Measurements from ENCODE around the gene STX1B. TPM values are rescaled to one million over a fixed set of nuclear protein-coding genes. Genes with fewer than 3 reads are reported as not detected.

Gene STX1B
- total and polyA plus RNA-seq, 9 donors = 0.34 to 1.5 (median 0.94) TPM

- no peaks in the 10 kb centered on the region for H3K9me3 ChIP-seq
- H3K27ac ChIP-seq = peak within 1 kb of the TSS; percentile 69 to 87
- no peaks in the 10 kb centered on the region for H3K27me3 ChIP-seq
- 0 to 1% (median 0%) methylated on average over 48 to 70 of the region's 70 CpGs for WGBS, 3 donors
- H3K4me3 ChIP-seq = peak within 1 kb of the TSS; percentile 88
- H3K36me3 ChIP-seq = no peaks in the 10 kb centered on the region
- H3K4me1 ChIP-seq (ENCODE audit: insufficient read depth) = peaks cover 10% of the 10 kb centered on the region
- TF ChIP-seq EP300 (IDR thresholded peaks at IDR 0.05) (no peak), CTCF (IDR thresholded peaks at IDR 0.05) (no peak), POLR2A (IDR thresholded peaks at IDR 0.05) (no peak)
- intact Hi-C loops (cut with DNase I) = loop anchor here in 1 of 4 donors (2.0 kb wide), 1 partner anchor 26 kb away; the partner anchor contains the start of gene FBXL19
- DNase-seq = peak; percentile 78 to 84 (median 80)
These were observed 61.5 kb downstream of the STX1B start, which contains the start of gene ORAI3 for GRCh38 chr16:30948667-30949649. Gene ORAI3 (plus strand): TSS chr16:30949068. CDS start chr16:30949290, 222 bp downstream.

GRCh38 chr16:30947859-30948666 lies 62.4 kb downstream of the STX1B start:
- intact Hi-C loops (cut with DNase I) = loop anchor here in 1 of 4 donors (2.0 kb wide), 1 partner anchor 25 kb away; the partner anchor contains the start of gene FBXL19
- peak overlapping the region; percentile 69 to 87 for H3K27ac ChIP-seq
- DNase-seq = peak; percentile 94 to 98 (median 96)
- peaks cover 8% of the 10 kb centered on the region for H3K4me1 ChIP-seq (ENCODE audit: insufficient read depth)
- no peak for TF ChIP-seq EP300 (IDR thresholded peaks at IDR 0.05)
- no peak for TF ChIP-seq POLR2A (IDR thresholded peaks at IDR 0.05)
- peak in 1 of 3 donors; percentile 11 for TF ChIP-seq CTCF (IDR thresholded peaks at IDR 0.05)
- H3K36me3 ChIP-seq = no peaks in the 10 kb centered on the region
- H3K27me3 ChIP-seq = no peaks in the 10 kb centered on the region
- H3K4me3 ChIP-seq = peak overlapping the region; percentile 88
- WGBS, 3 donors = 9 to 14% (median 10%) methylated on average over 41 to 44 of the region's 44 CpGs
- no peaks in the 10 kb centered on the region for H3K9me3 ChIP-seq

DNA sequence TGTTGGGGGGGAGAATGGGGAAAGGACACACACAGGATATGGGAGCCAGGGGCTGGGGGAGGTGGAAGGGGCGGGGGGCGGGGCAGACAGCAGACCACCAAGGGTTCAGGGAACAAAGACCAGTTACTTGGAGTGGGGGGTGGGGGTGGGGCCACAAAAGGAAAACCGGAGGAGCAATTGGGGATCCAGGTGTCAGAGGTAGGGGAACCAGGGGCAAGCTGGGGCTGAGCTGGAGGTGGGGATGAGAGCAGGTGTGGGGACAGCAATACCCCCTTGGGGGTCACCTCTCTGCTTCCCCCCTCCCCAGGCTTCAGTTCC lies 62.9 kb downstream of the STX1B start:
- Histone ChIP-seq H3K27me3 (no peaks in the 10 kb centered on the region), H3K9me3 (no peaks in the 10 kb centered on the region), H3K27ac (peak overlapping the region; percentile 34 to 87), H3K4me1 (ENCODE audit: insufficient read depth) (peaks cover 8% of the 10 kb centered on the region), H3K4me3 (no peak overlapping the region), H3K36me3 (no peaks in the 10 kb centered on the region)
- TF ChIP-seq POLR2A (IDR thresholded peaks at IDR 0.05) (no peak), EP300 (IDR thresholded peaks at IDR 0.05) (no peak)
- intact Hi-C loops (cut with DNase I) = no loop called here
- WGBS, 3 donors = 57 to 65% (median 59%) methylated on average over 3 of the region's 3 CpGs
- DNase-seq = no peak

- intact Hi-C loops (cut with DNase I) = no loop called here
- Histone ChIP-seq H3K4me1 (ENCODE audit: insufficient read depth) (peaks cover 8% of the 10 kb centered on the region), H3K27ac (no peak overlapping the region), H3K36me3 (no peaks in the 10 kb centered on the region), H3K9me3 (no peaks in the 10 kb centered on the region), H3K27me3 (no peaks in the 10 kb centered on the region), H3K4me3 (no peak overlapping the region)
- no peak for TF ChIP-seq CTCF (IDR thresholded peaks at IDR 0.05)
- no peak for TF ChIP-seq EP300 (IDR thresholded peaks at IDR 0.05)
- TF ChIP-seq POLR2A (IDR thresholded peaks at IDR 0.05) = no peak
- DNase-seq = peak; percentile 45 to 65 (median 60)
- 79 to 85% (median 83%) methylated on average over 38 of the region's 38 CpGs for whole genome bisulfite sequencing, 3 donors
These were observed 63.5 kb downstream of the STX1B start for GRCh38 chr16:30946671-30947540.

Data from ovary (tissue), 9 donors.